ENCODE data around the gene SLC6A13. TPM values are rescaled to one million over a fixed set of nuclear protein-coding genes. Genes with fewer than 3 reads are reported as not detected.
A peak's percentile ranks its signal among the peaks of the same experiment; 100 is the strongest.

The SLC6A13 gene
- total and polyA plus RNA-seq, 2 of the 8 experiments (the other 6 are each of a cell fraction or from before 2014, with no cell fraction given): 0.03 TPM; not detected in 1

DNA sequence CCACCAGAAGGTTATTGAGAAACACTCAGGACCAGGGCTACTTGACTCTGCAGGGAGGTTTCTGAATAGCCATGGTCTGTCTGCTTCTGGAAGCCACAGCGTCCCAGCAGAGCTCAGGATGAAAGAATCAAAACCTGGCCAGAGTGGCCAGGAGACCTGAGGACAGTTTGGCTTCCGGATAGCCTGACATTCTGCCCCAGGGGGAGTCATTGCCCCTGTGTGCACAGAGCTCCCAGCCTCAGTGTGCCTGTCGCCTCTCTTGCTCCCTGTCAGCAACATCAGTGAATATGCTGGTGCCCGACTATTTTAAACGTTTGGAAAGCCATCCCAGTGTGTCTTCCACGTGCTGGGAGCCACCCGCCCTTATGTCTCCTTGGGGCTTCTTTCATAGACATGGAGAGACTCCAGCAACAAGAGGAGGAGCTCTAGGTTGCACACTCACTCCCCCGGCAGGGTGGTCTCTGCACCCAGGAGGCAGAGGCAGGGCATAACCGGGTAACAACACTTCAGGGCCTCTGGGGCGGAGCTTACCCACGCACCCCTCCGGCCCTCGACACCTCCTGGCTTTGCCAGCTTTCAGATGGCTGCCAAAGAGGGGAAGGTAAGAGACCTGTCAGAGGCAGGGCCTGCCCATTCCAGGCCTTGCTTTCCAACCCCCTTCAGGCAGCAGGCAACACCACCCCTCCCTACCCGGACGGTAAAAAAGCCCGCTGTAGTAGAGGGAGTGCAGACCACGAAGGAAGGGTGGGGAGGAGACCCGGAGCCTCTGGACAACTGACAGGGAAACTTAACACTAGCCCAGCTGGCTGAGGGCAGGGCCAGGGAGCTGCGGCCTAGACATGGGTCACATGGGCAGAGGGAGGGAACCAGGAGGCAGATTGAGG, 29.7 kb downstream of the SLC6A13 start:
- no peak overlapping the region for H3K4me2 ChIP-seq (ENCODE audit: insufficient read depth in 1 of 2, low read depth in 2 of 2, low read length in 2 of 2)
- no peak overlapping the region for H2BK20ac ChIP-seq (ENCODE audit: low read length)
- CTCF ChIA-PET (ENCODE audit: partially characterized antibody): interaction anchor here (0.8 to 8.6 kb wide), 7 partner anchors 9 to 79 kb away, joined by 3 to 101 read pairs (median 5); no protein-coding TSS in a partner anchor
- H2AK5ac ChIP-seq (ENCODE audit: low read depth, low read length): no peak overlapping the region
- no peak for FAIRE-seq
- 0 out of 2 replicates have a peak overlapping the region, but pooled peaks have one; percentile 12 for H2AFZ ChIP-seq (ENCODE audit: low read length)
- H3K36me3 ChIP-seq (ENCODE audit: control insufficient read depth in 2 of 4, insufficient read depth in 4 of 4, low read length in 3 of 4): no peaks in the 10 kb centered on the region
- WGBS, 2 experiments (ENCODE audit: extremely low coverage in 1 of 2, insufficient coverage in 1 of 2, insufficient read length in 1 of 2, insufficient replicate concordance in 2 of 2, low coverage in 1 of 2, low lambda C conversion rate in 2 of 2, missing lambda C conversion rate in 1 of 2): 71% methylated on average over 19 of the region's 19 CpGs; no CpG with 5 or more reads in 1 of the 2 experiments
- no peak overlapping the region for H2BK15ac ChIP-seq (ENCODE audit: low read length)
- no peak overlapping the region for H3K4ac ChIP-seq (replicated peaks; ENCODE audit: insufficient read length, low read depth, low read length)
- H3K9me3 ChIP-seq (ENCODE audit: insufficient read depth in 2 of 2, low read depth in 1 of 2, low read length in 1 of 2): peaks cover 8 to 13% of the 10 kb centered on the region in 2 experiments
- H2BK12ac ChIP-seq (ENCODE audit: low read depth, low read length): no peak overlapping the region
- no peak overlapping the region for H2BK5ac ChIP-seq (ENCODE audit: low read depth, low read length)
- no peak overlapping the region; the same call in 1 of the 2 replicates for H3K18ac ChIP-seq (ENCODE audit: extremely low read depth, low read length)
- no peak overlapping the region for H3K14ac ChIP-seq (ENCODE audit: insufficient read length)
- POLR2A ChIA-PET (ENCODE audit: partially characterized antibody): interaction anchor here (0.6 to 1.0 kb wide), 2 partner anchors 35 to 1692 kb away, joined by 3 read pairs; no protein-coding TSS in a partner anchor
- H3K27ac ChIP-seq (ENCODE audit: low read depth, low read length): no peak overlapping the region
- no peak for DNase-seq (ENCODE audit: low read depth in 1 of 2, low spot score in 2 of 2)
- H4K5ac ChIP-seq (ENCODE audit: insufficient read length, low read depth, low read length): no peak overlapping the region
- H3K23ac ChIP-seq (ENCODE audit: insufficient read length): no peak overlapping the region
- H3K23me2 ChIP-seq (ENCODE audit: low read depth, low read length): no peaks in the 10 kb centered on the region
- peaks cover 0 to 14% (median 5%) of the 10 kb centered on the region in 4 experiments; a peak in 5 of 7 replicates for H3K4me1 ChIP-seq (replicated peaks in 1 of 4; ENCODE audit: control insufficient read depth in 3 of 4, insufficient read depth in 4 of 4, low read length in 3 of 4)
- no peak overlapping the region for H4K91ac ChIP-seq (replicated peaks; ENCODE audit: insufficient read length, low read length)
- no peak overlapping the region for H3K56ac ChIP-seq (replicated peaks; ENCODE audit: insufficient read length, low read depth, low read length)
- H4K8ac ChIP-seq (ENCODE audit: extremely low read depth, insufficient read depth, low read length): no peak overlapping the region; the same call in 1 of the 2 replicates
- no peak overlapping the region for H2BK120ac ChIP-seq (replicated peaks; ENCODE audit: low read depth, low read length)
- no peaks in the 10 kb centered on the region for H3K79me1 ChIP-seq (ENCODE audit: low read depth, low read length)
- no peak overlapping the region for H3K9ac ChIP-seq (replicated peaks in 1 of 4; ENCODE audit: extremely low read depth in 1 of 4, low read depth in 3 of 4, low read length in 3 of 4)
- no peak overlapping the region for H3K4me3 ChIP-seq (ENCODE audit: extremely low read depth in 1 of 4, insufficient read depth in 2 of 4, low read depth in 3 of 4, low read length in 4 of 4)
- no peaks in the 10 kb centered on the region for H3K79me2 ChIP-seq (ENCODE audit: control insufficient read depth in 1 of 2, insufficient read depth in 2 of 2, low read length in 2 of 2)
- peaks cover 0 to 2% (median 0%) of the 10 kb centered on the region in 4 experiments; a peak in 2 of 7 replicates for H3K27me3 ChIP-seq (replicated peaks in 1 of 4; ENCODE audit: control insufficient read depth in 3 of 4, extremely low read depth in 1 of 4, insufficient read depth in 3 of 4, low read length in 3 of 4)
- H4K20me1 ChIP-seq (replicated peaks in 1 of 2; ENCODE audit: control insufficient read depth in 1 of 2, insufficient read depth in 2 of 2, low read length in 2 of 2): no peaks in the 10 kb centered on the region
- TF ChIP-seq RBBP5 (IDR thresholded peaks at IDR 0.05; ENCODE audit: borderline replicate concordance, low read depth, low read length) (no peak), EP300 (IDR thresholded peaks at IDR 0.05; ENCODE audit: borderline replicate concordance in 1 of 2, low read depth in 2 of 2, low read length in 2 of 2) (no peak), EGR1 (IDR thresholded peaks at IDR 0.05; ENCODE audit: borderline replicate concordance, low read depth, low read length) (no peak), CTBP2 (IDR thresholded peaks at IDR 0.05; ENCODE audit: borderline replicate concordance, insufficient read depth, insufficient read length, low read length) (no peak), NANOG (IDR thresholded peaks at IDR 0.05; ENCODE audit: insufficient read depth, low read depth, low read length, poor library complexity, severe bottlenecking) (no peak), JUND (IDR thresholded peaks at IDR 0.05; ENCODE audit: low read length) (no peak), CREB1 (IDR thresholded peaks at IDR 0.05) (no peak), TEAD4 (IDR thresholded peaks at IDR 0.05; ENCODE audit: low read depth, low read length) (no peak)
- TF ChIP-seq, protein P1, sequence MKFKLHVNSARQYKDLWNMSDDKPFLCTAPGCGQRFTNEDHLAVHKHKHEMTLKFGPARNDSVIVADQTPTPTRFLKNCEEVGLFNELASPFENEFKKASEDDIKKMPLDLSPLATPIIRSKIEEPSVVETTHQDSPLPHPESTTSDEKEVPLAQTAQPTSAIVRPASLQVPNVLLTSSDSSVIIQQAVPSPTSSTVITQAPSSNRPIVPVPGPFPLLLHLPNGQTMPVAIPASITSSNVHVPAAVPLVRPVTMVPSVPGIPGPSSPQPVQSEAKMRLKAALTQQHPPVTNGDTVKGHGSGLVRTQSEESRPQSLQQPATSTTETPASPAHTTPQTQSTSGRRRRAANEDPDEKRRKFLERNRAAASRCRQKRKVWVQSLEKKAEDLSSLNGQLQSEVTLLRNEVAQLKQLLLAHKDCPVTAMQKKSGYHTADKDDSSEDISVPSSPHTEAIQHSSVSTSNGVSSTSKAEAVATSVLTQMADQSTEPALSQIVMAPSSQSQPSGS (IDR thresholded peaks at IDR 0.05; ENCODE audit: low read length): no peak
